Astrocyte of the cerebellum (primary cell): Measurements from ENCODE around the gene MSMO1.

Experiments used
- DNase-seq: peaks from one replicate; pipeline ENCODE4 v3.0.0-alpha.2; 2011; ENCODE audit warnings: low read depth
- H3K4me3 ChIP-seq: 2 replicates; pipeline ENCODE4 v1.5.1; 2011; ENCODE audit warnings: mild to moderate bottlenecking, low read depth, low read length, moderate library complexity
- in situ Hi-C: cut with HindIII; loops from 2 replicates; pipeline ENCODE4 v1.10.0; 2017; ENCODE audit warnings: low sequenced_read_pairs
- TF ChIP-seq, protein P1 (sequence below): IDR thresholded peaks from 2 replicates; pipeline ENCODE4 v1.5.1; 2012; ENCODE audit warnings: low read length, low read depth, moderate library complexity, mild to moderate bottlenecking; ENCODE audit errors: missing control alignments

Gene MSMO1

DNA sequence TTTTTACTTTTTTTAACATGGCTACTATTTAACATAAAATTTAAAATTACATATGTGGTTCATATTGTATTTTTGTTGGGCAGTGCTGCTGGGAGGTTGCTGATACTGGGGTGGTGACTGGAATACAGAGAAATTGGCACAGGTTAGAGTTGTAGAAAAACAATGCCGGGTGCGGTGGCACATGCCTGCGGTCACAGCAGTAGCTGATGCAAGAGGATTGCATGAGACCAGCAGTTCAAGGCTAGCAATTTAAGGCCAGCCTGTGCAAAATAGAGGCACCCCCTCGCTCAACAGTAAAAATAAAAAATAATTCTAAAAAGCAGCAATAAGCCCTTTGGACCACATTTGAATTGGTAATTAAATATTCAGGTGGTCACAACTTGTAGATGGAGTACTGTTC lies 39.6 kb downstream of the MSMO1 start:
- no peak for DNase-seq
- H3K4me3 ChIP-seq: no peak overlapping the region
- in situ Hi-C loops: no loop called here
- TF ChIP-seq, protein P1, sequence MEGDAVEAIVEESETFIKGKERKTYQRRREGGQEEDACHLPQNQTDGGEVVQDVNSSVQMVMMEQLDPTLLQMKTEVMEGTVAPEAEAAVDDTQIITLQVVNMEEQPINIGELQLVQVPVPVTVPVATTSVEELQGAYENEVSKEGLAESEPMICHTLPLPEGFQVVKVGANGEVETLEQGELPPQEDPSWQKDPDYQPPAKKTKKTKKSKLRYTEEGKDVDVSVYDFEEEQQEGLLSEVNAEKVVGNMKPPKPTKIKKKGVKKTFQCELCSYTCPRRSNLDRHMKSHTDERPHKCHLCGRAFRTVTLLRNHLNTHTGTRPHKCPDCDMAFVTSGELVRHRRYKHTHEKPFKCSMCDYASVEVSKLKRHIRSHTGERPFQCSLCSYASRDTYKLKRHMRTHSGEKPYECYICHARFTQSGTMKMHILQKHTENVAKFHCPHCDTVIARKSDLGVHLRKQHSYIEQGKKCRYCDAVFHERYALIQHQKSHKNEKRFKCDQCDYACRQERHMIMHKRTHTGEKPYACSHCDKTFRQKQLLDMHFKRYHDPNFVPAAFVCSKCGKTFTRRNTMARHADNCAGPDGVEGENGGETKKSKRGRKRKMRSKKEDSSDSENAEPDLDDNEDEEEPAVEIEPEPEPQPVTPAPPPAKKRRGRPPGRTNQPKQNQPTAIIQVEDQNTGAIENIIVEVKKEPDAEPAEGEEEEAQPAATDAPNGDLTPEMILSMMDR: no peak

DNA sequence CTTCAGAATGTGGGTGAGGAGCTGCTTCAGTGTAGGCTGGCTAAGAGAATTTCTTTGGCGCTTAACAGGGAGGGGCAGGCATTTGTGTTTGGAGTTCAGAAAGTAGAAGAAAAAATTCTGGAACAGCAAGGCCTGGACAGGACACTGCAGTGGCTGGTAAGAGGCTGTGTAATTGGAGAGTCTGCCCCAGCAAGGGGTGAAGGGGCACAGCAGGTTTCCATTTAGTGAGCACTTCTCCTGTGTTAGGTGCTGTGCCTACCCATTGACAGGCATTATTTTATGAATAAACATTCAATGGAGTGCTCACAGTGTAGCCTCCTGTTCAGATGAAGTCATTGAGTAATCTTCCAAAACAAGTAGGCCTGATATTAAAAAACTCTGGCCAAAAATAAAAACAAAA lies 40.6 kb downstream of the MSMO1 start:
- in situ Hi-C loops: no loop called here
- TF ChIP-seq, protein P1: no peak
- DNase-seq: no peak
- no peak overlapping the region for H3K4me3 ChIP-seq

DNA sequence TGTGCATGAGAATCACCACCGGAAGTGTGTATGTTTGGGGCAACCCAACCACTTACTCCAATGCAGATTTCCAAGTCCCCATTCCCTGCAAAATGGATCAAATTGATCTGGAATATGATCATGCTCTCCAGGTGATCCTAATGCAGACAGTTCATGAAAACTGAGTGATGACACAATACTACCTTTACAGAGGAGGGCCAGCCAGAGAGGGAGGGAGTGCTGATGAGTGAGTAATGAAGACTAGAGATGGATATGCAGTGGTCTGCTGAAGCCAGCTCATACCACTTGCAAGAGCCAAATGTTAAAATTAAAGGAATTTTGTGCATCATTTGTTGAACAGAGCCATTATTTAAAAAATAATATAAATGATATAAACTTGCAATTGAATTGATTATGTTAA lies 41.1 kb downstream of the MSMO1 start:
- in situ Hi-C loops: no loop called here
- TF ChIP-seq, protein P1: no peak
- H3K4me3 ChIP-seq: no peak overlapping the region
- no peak for DNase-seq

DNA sequence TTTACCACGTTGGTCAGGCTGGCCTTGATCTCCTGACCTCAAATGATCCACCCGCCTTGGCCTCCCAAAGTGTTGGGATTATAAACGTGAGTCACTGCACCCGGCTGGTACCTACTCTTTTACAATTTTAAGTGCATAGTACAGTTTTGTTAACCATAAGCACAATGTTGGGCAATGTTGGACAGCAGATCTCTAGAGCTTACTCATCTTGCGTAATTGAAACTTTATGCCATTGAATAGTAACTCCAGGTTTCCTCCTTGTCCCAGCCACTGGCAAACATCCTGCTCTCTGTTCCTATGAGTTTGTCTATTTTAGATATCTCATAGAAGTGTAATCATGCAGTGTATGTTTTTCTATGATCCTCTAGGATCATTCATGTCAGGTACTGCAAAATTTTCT lies 42.1 kb downstream of the MSMO1 start:
- TF ChIP-seq, protein P1: no peak
- in situ Hi-C loops: no loop called here
- no peak overlapping the region for H3K4me3 ChIP-seq
- no peak for DNase-seq

DNA sequence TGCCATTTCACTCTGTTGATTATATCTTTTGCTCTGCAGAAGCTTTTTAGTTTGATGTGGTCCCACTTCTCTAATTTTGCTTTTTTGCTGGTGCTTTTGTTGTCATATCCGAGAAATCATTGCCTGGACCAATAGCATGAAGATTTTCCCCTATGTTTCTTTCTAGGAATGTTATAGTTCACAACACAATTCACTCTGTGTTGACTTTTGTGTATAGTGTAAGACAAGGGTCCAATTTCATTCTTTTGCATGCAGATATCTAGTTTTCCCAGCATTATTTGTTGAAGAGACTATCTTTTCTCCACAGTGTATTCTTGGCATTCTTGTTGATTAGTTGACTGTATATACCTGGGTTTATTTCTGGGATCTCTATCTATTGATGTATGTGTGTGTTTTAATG lies 43.1 kb downstream of the MSMO1 start:
- no peak overlapping the region for H3K4me3 ChIP-seq
- in situ Hi-C loops: no loop called here

DNA sequence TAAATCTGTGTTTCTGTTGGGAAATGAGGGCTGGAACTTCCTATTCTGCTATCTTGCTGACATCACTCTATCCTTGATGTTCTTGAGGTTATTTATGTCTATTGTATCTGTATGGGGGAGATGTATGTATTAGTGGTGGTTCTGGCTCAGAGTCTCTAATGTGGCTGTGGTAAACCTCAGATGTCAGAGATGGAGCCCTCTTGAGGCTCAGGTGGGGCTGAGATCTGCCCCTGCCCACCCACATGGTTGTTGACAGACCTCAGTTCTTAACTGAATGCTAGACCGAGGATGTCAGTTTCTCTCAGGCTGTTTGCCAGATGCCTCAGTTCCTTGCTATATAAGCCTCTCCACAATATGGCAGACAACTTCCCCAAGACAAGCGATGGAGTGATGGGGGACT lies 48.0 kb downstream of the MSMO1 start:
- in situ Hi-C loops: no loop called here
- H3K4me3 ChIP-seq: no peak overlapping the region

More for the DNA sequence above, 43.1 kb downstream of the MSMO1 start:
- TF ChIP-seq, protein P1: no peak
- no peak for DNase-seq

More for the DNA sequence above, 48.0 kb downstream of the MSMO1 start:
- no peak for DNase-seq
- TF ChIP-seq, protein P1: no peak
